NCI-H82 treated with DMSO at 0.1 percent for 48 hours (cell line): ENCODE results near the gene PLEKHO2.

Source experiments
- DNase-seq: peaks from one replicate; lab custom pipeline; 2025; ENCODE audit not compliant: unreplicated experiment; lab: John Stamatoyannopoulos, UW

Gene PLEKHO2

DNA sequence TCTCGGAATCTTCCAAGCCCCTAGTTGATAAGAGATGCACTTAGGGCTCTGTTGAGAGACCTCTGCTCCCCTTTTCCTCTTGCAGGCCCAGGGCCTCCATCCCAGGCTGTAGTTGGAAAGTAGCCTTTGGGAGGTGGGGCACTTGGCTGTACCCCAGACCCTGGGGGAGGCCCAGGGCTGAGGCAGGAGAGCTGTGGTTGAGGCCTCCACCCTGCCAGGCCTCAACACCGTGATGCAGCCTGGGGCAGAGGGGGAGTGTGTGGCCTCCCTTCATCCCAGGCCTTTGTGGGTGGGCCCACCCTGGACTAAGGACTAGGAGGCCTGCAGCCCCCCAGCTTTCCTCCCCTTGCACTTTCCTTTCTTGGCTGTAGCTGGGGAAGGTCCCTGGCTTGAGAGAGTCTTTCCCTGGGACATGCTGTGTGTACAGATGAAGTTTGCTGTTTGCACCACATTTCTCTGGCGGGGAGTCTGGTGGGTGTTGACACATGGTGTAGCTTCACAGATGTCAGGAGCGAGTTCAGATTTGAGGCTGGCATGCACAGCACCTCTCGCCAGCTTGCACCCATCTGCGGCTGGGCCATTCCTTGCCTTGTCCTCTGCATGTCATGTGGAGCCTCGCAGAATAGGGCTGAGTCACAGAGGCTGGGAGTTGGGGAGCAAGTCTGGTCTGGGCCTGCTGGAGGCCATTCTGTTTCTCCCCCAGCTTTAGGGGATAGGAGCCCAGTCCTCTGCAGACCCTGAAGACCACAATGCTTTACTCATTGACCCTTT, 13.7 kb downstream of the PLEKHO2 start:
- no peak for DNase-seq

DNA sequence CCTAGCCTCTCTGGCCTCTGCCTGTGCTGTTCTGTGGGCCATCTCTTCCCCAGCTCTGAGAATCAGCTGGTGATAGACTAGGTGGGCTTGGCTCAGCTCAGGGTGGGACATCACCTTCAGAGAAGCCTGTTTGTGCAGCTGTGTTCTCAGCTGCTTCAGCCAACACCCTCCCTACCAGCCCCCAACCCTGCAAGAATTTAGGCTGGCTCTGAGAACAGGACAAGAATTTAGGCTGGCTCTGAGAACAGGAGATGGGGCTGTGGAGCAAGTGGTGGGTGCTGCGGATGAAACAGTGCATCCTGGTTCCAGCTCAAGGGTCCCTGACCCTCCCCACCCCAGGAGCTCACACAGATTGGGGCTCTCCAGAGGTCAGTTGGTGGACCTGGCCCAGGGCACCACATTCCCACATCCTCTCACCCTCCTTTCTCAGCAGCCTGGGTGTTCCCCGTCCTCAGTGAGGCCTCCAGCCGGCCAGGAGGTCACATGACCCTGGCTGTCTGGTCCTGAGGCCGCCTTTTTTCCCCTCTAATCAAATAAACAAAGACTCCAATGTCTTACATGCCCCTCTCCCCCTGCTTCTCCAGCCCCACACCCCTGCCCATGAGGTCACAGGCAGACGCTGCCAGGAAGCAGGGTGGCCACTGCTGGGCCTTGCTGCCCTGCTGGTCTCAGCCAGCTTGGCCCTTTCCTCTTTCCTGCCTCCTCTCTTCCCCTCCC, 14.9 kb downstream of the PLEKHO2 start:
- DNase-seq = no peak

DNA sequence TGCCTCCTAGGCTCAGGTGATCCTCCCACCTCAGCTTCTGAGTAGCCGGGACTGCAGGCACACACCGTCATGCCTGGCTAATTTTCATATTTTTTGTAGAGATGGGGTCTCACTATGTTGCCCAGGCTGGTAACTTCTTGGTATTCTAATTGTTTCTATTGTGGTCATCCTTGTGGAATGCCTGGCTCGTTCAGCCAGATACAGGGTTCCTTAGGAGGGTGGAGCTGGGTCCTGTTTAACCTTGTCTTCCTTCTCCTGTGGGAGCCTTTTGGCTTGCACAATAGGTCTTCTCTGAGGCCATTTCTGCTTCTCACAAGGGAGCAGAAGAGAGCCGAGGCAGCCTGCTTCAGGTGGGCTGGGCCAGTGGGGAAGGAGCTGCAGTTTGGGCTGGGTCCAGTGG, 15.7 kb downstream of the PLEKHO2 start:
- no peak for DNase-seq

- no peak for DNase-seq
Observed at GRCh38 chr15:64858021-64858575, 16.4 kb downstream of the PLEKHO2 start.

DNA sequence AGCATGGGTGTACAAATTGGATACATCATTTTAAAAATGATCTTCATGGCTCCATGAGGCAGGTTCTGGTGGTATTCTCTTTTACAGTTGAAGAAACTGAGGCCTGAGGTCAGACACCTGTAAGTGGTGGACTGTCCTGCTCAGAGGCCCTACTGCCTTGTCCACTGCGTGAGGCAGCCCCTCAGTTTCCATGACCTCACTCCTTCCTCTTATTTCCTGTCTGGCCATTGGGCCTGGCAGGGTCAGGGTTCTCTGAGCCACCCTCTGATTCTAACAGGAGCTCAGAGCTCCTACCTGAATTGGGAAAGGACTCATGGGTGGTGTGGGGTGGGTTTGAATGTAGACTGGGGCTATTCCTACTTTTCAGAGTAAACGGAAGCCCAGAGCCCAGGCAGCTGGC, 17.5 kb downstream of the PLEKHO2 start:
- no peak for DNase-seq

GRCh38 chr15:64861331-64861730, 19.6 kb downstream of the PLEKHO2 start:
- no peak for DNase-seq

GRCh38 chr15:64861960-64862359, 20.2 kb downstream of the PLEKHO2 start:
- DNase-seq = no peak

- DNase-seq = no peak
Observed at GRCh38 chr15:64862408-64862807, 20.7 kb downstream of the PLEKHO2 start.

DNA sequence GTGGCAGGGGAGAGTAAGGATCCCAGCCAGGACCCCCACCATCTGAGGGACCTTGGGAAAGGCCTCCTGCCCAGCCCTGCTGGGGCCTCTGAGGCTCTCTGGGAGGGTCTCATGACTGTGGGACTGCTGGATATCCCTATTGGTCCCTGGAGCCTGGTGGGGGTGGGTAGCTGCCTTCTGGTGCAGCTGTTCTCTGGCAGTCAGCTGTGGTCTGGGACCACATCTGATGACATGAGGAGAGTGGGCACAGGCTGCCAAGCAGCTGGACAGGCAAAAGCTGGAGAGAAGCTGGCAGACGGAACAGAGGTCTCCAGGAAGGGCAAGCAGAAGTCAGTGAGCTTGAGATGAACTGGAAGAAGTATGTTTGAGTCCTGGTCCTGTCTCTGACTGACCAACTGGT, 22.4 kb downstream of the PLEKHO2 start:
- DNase-seq = no peak

- DNase-seq = no peak
Observed at GRCh38 chr15:64865126-64865997, 23.6 kb downstream of the PLEKHO2 start.

DNA sequence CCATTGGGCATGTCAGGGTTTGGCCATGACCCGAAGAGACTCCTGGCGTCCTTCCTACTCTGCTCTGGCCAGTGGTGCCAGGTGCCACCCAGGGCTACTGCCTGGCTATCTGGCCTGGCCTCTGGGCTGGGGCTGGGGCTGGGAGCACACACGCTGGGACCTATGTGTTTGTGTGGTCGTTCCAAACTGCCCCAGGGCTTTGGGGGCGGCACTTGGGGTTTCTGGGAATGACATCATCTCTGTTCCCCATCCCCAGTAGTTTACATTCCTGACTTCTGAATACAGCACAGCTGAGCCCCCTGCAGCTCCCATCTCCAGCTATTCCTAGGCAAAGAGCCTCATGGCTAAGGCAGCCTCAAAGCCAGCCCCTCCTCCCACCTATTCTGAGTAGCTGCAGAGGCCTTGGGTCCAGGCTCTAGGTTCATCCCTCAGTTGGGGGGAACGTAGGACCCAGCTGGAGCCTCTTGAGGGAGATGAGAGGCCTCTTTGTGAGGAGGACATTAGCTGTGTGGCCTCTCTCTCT, 24.3 kb downstream of the PLEKHO2 start:
- DNase-seq = no peak

GRCh38 chr15:64869501-64869900, 27.8 kb downstream of the PLEKHO2 start:
- DNase-seq = no peak

- DNase-seq = no peak
Observed at GRCh38 chr15:64870353-64870752, 28.6 kb downstream of the PLEKHO2 start.

DNA sequence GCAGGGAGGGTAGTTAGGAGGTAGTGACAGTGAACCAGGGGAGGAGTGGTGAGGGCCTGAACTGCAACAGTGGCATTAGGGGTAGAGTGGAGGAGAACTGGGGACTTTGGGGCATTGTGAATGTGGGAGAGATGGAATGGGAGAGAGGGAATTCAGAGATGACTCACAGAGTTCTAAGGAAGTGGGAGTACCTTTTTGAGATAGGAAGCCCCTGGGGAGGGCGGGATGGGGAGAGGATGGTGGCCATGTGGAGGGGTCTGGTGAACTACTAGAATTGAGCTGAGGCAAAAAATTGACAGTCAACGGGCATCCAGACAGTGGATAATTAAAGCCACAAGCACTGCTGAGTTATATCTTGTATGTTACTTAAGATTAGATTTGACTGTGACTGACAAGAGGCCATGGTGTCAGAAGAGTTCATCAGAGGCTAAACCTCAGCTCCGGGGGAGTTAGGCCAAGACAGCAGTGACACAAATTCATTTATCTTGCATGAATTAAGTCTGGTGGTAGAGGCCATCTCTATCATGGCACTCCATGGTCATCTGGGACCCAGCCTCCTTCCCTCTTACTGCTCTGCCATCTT, 34.0 kb downstream of the PLEKHO2 start:
- DNase-seq = no peak

DNA sequence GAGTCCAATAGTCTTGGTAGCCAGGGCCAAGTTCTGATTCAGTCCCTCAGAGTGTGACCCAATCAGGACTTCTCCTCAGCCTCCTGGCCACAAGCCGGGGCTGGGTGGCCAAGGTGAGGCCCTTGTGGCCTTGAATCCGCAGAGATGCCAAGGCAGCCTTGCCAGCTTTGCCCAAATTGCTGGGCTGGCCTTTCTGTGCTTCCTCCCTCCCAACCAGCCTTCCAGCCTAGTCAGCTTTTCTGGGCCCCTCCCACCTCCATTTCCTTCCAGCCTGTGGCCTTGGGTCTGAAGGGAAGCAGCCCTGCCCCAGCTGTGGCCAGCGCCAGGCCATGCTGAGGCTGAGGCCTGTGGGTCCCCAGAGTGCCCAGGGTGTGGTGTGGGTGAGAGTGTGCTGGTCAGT, 35.7 kb downstream of the PLEKHO2 start:
- DNase-seq = no peak

DNA sequence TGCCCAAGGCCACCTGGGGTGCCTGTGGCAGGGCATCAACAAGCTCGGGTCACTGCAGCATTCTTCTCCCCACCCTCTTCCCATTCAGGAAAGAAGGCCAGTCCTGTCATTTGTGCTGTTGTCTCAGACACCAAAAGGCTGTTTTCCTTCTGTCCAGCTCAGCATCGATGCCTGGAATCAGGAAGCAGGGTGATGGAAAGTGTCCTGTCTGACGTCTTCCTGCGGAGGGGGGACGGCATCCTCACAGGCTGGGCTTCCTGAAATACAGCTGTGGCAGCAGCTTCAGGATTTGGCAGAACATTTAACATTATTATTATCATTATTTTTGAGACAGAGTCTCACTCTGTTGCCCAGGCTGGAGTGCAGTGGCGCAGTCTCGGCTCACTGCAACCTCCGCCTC, 37.0 kb downstream of the PLEKHO2 start:
- DNase-seq = no peak

DNA sequence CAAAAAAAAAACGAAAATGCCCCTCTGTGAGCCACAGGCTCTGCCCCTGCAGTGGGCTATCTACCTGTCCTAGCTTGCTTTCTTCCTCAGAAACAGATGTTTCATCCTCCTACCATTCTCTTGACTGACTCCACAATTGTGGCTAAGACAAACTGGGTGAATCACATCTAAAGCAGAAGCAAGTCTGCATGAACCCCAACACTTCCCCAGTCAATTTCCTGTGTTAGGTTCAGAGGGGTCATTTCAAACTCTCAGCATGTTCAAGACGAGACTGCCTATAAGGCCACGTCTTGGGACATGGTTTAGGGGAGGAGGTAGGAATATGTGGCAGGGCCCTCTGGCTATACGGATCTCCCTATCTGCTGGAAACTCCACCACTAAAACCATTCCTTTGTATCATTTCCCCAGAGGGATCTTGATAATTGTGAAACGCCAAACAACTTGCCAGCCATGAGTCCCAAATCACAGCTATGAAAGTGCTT, 41.4 kb downstream of the PLEKHO2 start:
- DNase-seq = no peak

- DNase-seq = no peak
Observed at GRCh38 chr15:64883997-64884511, 42.3 kb downstream of the PLEKHO2 start.

- DNase-seq = no peak
Observed at GRCh38 chr15:64884679-64885078, 43.0 kb downstream of the PLEKHO2 start.

DNA sequence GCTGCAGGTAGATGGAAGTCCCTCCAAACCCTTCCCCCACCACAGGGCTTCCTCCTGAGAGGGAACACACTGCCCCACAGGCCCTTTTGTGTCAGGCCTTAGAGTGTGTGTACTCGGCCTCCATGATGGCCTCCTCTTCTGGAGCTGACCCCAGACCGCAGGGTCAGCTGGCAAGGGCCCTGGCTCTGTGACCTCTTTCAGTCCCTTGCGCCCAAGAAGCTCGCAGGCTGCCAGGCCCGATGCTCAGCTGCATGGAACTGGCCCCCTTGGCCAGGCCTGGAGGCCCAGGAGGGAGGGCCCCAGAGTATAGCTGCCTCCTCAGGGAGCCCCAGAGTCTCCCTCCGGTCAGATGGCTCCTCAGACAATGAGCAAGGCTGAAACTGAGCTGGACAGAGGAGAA, 46.6 kb downstream of the PLEKHO2 start:
- DNase-seq = no peak
